GM12892 (cell line): ENCODE measurements around the gene WNT3A.

Experiments used
- DNase-seq: peaks from one replicate; pipeline ENCODE4 v3.0.0; 2011; ENCODE audit not compliant: insufficient read length
- FAIRE-seq: peaks from 2 replicates; lab custom pipeline; 2011; peaks lifted over from hg19 to GRCh38; lab: Jason Lieb, UNC
- POLR2A ChIP-seq: IDR thresholded peaks from 2 replicates; pipeline ENCODE4 v1.6.1; 2011; ENCODE audit warnings: low read depth, low read length, control low read depth
- POLR2AphosphoS5 ChIP-seq: IDR thresholded peaks from 2 replicates; pipeline ENCODE4 v1.6.1; 2011; ENCODE audit warnings: low read depth, low read length, control low read depth
- TAF1 ChIP-seq: IDR thresholded peaks from 2 replicates; pipeline ENCODE4 v1.6.1; 2011; ENCODE audit warnings: low read depth, mild to moderate bottlenecking, control low read depth, low read length, borderline replicate concordance

WNT3A gene

GRCh38 chr1:228003461-228004330 lies 3.1 kb upstream of the WNT3A start:
- no peak for DNase-seq
- TF ChIP-seq TAF1 (no peak), POLR2A (no peak), POLR2AphosphoS5 (no peak)
- no peak for FAIRE-seq

GRCh38 chr1:228004331-228004855 lies 2.4 kb upstream of the WNT3A start:
- FAIRE-seq: no peak
- no peak for DNase-seq

GRCh38 chr1:228004856-228005462 lies 1.8 kb upstream of the WNT3A start:
- no peak for TF ChIP-seq POLR2AphosphoS5
- no peak for TF ChIP-seq POLR2A
- no peak for TF ChIP-seq TAF1
- no peak for FAIRE-seq
- no peak for DNase-seq

More at GRCh38 chr1:228004331-228004855, 2.4 kb upstream of the WNT3A start:
- no peak for TF ChIP-seq POLR2A
- no peak for TF ChIP-seq POLR2AphosphoS5
- TF ChIP-seq TAF1: no peak

- no peak for DNase-seq
- no peak for FAIRE-seq
- TF ChIP-seq TAF1 (no peak), POLR2A (no peak), POLR2AphosphoS5 (no peak)
Observed at GRCh38 chr1:228005511-228006033, 1.2 kb upstream of the WNT3A start.

- DNase-seq (no peak), FAIRE-seq (no peak)
- TF ChIP-seq POLR2AphosphoS5 (no peak), TAF1 (no peak), POLR2A (no peak)
Observed at GRCh38 chr1:228006034-228006785, 588 bp upstream of the WNT3A start.

GRCh38 chr1:228007049-228007800 lies 427 bp downstream of the WNT3A start:
- no peak for TF ChIP-seq POLR2AphosphoS5
- no peak for TF ChIP-seq POLR2A
- TF ChIP-seq TAF1: no peak
- FAIRE-seq (no peak), DNase-seq (no peak)

GRCh38 chr1:228007801-228008341 lies 1.1 kb downstream of the WNT3A start:
- no peak for FAIRE-seq
- TF ChIP-seq POLR2A (no peak), POLR2AphosphoS5 (no peak), TAF1 (no peak)
- DNase-seq: no peak

GRCh38 chr1:228008391-228009115 lies 1.8 kb downstream of the WNT3A start:
- DNase-seq (no peak), FAIRE-seq (no peak)
- TF ChIP-seq POLR2AphosphoS5 (no peak), TAF1 (no peak), POLR2A (no peak)

GRCh38 chr1:228009116-228009827 lies 2.5 kb downstream of the WNT3A start:
- no peak for TF ChIP-seq POLR2A
- DNase-seq (no peak), FAIRE-seq (no peak)
